Lung (tissue), 12 donors: ENCODE results near the gene HMGN1. TPM values are rescaled to one million over a fixed set of nuclear protein-coding genes. Genes with fewer than 3 reads are reported as not detected.

Experiments
- ATAC-seq: fragments of 200-7000 bp; cut with Tn5 transposase; one replicate; pipeline ENCODE4 v1.9.1; 2020; ENCODE audit warnings: moderate number of reproducible peaks; ENCODE audit not compliant: insufficient read depth, low FRiP score
- DNase-seq, 3 donors: peaks; one replicate each; pipeline ENCODE4 v3.0.0-alpha.2; 2013 to 2017
- H3K27ac ChIP-seq, 2 donors: one replicate each; pipeline ENCODE4 v1.5.1; 2013; ENCODE audit warnings: mild to moderate bottlenecking in 2 of 2, moderate library complexity in 2 of 2, control low read depth in 1 of 2, inconsistent platforms in 1 of 2, low read depth in 1 of 2, low read length in 1 of 2
- H3K27me3 ChIP-seq, 3 donors: one replicate each; pipeline ENCODE4 v1.5.1; 2013; ENCODE audit warnings: low read length in 2 of 3; ENCODE audit not compliant: control insufficient read depth in 3 of 3, insufficient read depth in 3 of 3
- H3K36me3 ChIP-seq, 4 donors: one replicate each; pipeline ENCODE4 v1.5.1; 2013; ENCODE audit warnings: low read length in 4 of 4, mild to moderate bottlenecking in 1 of 4, moderate library complexity in 1 of 4; ENCODE audit not compliant: control insufficient read depth in 4 of 4, insufficient read depth in 4 of 4
- H3K4me1 ChIP-seq, 5 donors: one replicate each; pipeline ENCODE4 v1.5.1; 2013; ENCODE audit warnings: low read length in 5 of 5, mild to moderate bottlenecking in 2 of 5, moderate library complexity in 1 of 5; ENCODE audit not compliant: control insufficient read depth in 5 of 5, insufficient read depth in 5 of 5
- H3K4me3 ChIP-seq: one replicate; pipeline ENCODE4 v1.5.1; 2013; ENCODE audit warnings: mild to moderate bottlenecking, control low read depth, moderate library complexity
- H3K9ac ChIP-seq, 2 donors: one replicate each; pipeline ENCODE4 v1.5.1; 2013; ENCODE audit warnings: low read length in 2 of 2, control low read depth in 1 of 2; ENCODE audit not compliant: insufficient read depth in 1 of 2
- H3K9me3 ChIP-seq, 4 donors: one replicate each; pipeline ENCODE4 v1.5.1; 2013; ENCODE audit warnings: low read length in 3 of 4, mild to moderate bottlenecking in 1 of 4, moderate library complexity in 1 of 4; ENCODE audit not compliant: control insufficient read depth in 4 of 4, insufficient read depth in 3 of 4
- WGBS, 2 donors: extraction: QIAGEN DNeasy Blood & Tissue Kit; methylation state at CpG; one replicate each; pipeline ENCODE4 v1.1.7; 2013; 5-methylcytosine and 5-hydroxymethylcytosine counted together
- polyA plus RNA-seq, 2 donors: library from polyadenylated mRNA; stranded (reverse); fragments of 200-250 nt; gene quantifications; one replicate each; pipeline ENCODE4 v1.2.1, GENCODE V29; 2013
- total RNA-seq, 2 donors: library from RNA; depleted of rRNA in 1 of 2; stranded (reverse); fragments of >200 nt in 1 of 2; gene quantifications; one replicate each; pipeline ENCODE4 v1.2.1, GENCODE V29; 2014 to 2021
- TF ChIP-seq, protein P1 (sequence below): IDR thresholded peaks from 2 replicates; pipeline ENCODE4 v1.5.1; 2012; ENCODE audit warnings: mild to moderate bottlenecking; ENCODE audit errors: control extremely low read depth, extremely low read depth
- donor health status: control.
- donor health status: control.
- donor health status: Bipolar disorder and iron deficiency.
- donor health status: healthy.
- donor health status: DM: yes; HTN: yes; CAD: no.

Gene HMGN1
- total and polyA plus RNA-seq, 4 donors, result 124 to 375 (median 166) TPM

GRCh38 chr21:39321424-39321823 lies 27.5 kb downstream of the HMGN1 start:
- DNase-seq (no peak), ATAC-seq (no peak)
- Histone ChIP-seq H3K27me3 (peaks cover 0 to 2% (median 0%) of the 10 kb centered on the region in 3 donors), H3K4me3 (no peak overlapping the region), H3K9ac (no peak overlapping the region), H3K9me3 (no peaks in the 10 kb centered on the region), H3K36me3 (no peaks in the 10 kb centered on the region), H3K4me1 (peaks cover 0 to 21% (median 5%) of the 10 kb centered on the region in 5 donors), H3K27ac (no peak overlapping the region)
- 75 to 83% methylated on average over 6 of the region's 6 CpGs for WGBS, 2 donors
- TF ChIP-seq, protein P1, sequence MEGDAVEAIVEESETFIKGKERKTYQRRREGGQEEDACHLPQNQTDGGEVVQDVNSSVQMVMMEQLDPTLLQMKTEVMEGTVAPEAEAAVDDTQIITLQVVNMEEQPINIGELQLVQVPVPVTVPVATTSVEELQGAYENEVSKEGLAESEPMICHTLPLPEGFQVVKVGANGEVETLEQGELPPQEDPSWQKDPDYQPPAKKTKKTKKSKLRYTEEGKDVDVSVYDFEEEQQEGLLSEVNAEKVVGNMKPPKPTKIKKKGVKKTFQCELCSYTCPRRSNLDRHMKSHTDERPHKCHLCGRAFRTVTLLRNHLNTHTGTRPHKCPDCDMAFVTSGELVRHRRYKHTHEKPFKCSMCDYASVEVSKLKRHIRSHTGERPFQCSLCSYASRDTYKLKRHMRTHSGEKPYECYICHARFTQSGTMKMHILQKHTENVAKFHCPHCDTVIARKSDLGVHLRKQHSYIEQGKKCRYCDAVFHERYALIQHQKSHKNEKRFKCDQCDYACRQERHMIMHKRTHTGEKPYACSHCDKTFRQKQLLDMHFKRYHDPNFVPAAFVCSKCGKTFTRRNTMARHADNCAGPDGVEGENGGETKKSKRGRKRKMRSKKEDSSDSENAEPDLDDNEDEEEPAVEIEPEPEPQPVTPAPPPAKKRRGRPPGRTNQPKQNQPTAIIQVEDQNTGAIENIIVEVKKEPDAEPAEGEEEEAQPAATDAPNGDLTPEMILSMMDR, result no peak

GRCh38 chr21:39319814-39320332 lies 29.0 kb downstream of the HMGN1 start:
- H3K9ac ChIP-seq, result no peak overlapping the region
- H3K4me3 ChIP-seq, result no peak overlapping the region
- H3K9me3 ChIP-seq, result no peaks in the 10 kb centered on the region
- peaks cover 0 to 22% (median 5%) of the 10 kb centered on the region in 5 donors for H3K4me1 ChIP-seq
- peak overlapping the region; percentile 56 to 69 for H3K27ac ChIP-seq
- peaks cover 0 to 2% (median 0%) of the 10 kb centered on the region in 3 donors for H3K27me3 ChIP-seq
- TF ChIP-seq, protein P1, result no peak
- no peak for ATAC-seq
- peak; percentile 83 to 96 (median 96) for DNase-seq
- no peaks in the 10 kb centered on the region for H3K36me3 ChIP-seq
- 74 to 81% methylated on average over 3 of the region's 3 CpGs for WGBS, 2 donors

- Histone ChIP-seq H3K4me1 (peaks cover 0 to 28% (median 10%) of the 10 kb centered on the region in 5 donors), H3K36me3 (no peaks in the 10 kb centered on the region), H3K4me3 (no peak overlapping the region), H3K9ac (no peak overlapping the region), H3K9me3 (no peaks in the 10 kb centered on the region), H3K27me3 (peaks cover 0 to 2% (median 0%) of the 10 kb centered on the region in 3 donors), H3K27ac (peak overlapping the region; percentile 11 to 69)
- TF ChIP-seq, protein P1, result no peak
- WGBS, 2 donors, result 72 to 81% methylated on average over 6 of the region's 6 CpGs
- no peak for ATAC-seq
- DNase-seq, result peak; percentile 90 to 100 (median 98)
Observed at GRCh38 chr21:39319251-39319756, 29.6 kb downstream of the HMGN1 start.
